Mesothelial cell of epicardium (in vitro differentiated cells): ENCODE results near the gene FBXL5. TPM values are rescaled to one million over a fixed set of nuclear protein-coding genes. Genes with fewer than 3 reads are reported as not detected.

ENCODE experiments used
- DNase-seq, 2 experiments: peaks; one replicate each; pipeline ENCODE4 v3.0.0; 2021; ENCODE audit warnings: low spot score in 2 of 2; ENCODE audit not compliant: unreplicated experiment in 2 of 2
- H3K27ac Mint-ChIP-seq: 2 replicates; pipeline ENCODE4 v1.8.0; 2021; ENCODE audit warnings: mixed read lengths
- H3K27me3 Mint-ChIP-seq: 2 replicates; pipeline ENCODE4 v1.8.0; 2021; ENCODE audit warnings: low read depth, mixed read lengths
- H3K36me3 Mint-ChIP-seq: 2 replicates; pipeline ENCODE4 v1.8.0; 2021; ENCODE audit warnings: mixed read lengths
- H3K4me1 Mint-ChIP-seq: 2 replicates; pipeline ENCODE4 v1.8.0; 2021; ENCODE audit warnings: mixed read lengths
- H3K4me3 Mint-ChIP-seq: 2 replicates; pipeline ENCODE4 v1.8.0; 2021; ENCODE audit warnings: mild to moderate bottlenecking, moderate library complexity, mixed read lengths
- H3K9me3 Mint-ChIP-seq: 2 replicates; pipeline ENCODE4 v1.8.0; 2021; ENCODE audit warnings: mixed read lengths
- CTCF ChIP-seq: fragments of 200-600 bp; sonication (generic); IDR thresholded peaks from one replicate; pipeline ENCODE4 v1.5.0; 2021; ENCODE audit warnings: antibody characterized with exemption; ENCODE audit not compliant: unreplicated experiment
- total RNA-seq: library from RNA; stranded (reverse); gene quantifications from 3 replicates; pipeline ENCODE4 v1.2.1, GENCODE V29; 2021

Gene FBXL5
- total RNA-seq, 1 donor from 2014 or later, result 56.5 TPM

GRCh38 chr4:15656038-15656470 is 897 bp upstream of the FBXL5 start:
- Mint-ChIP-seq H3K4me3 (peak overlapping the region; percentile 88), H3K9me3 (no peaks in the 10 kb centered on the region), H3K27ac (peak overlapping the region; percentile 100), H3K27me3 (no peaks in the 10 kb centered on the region), H3K4me1 (peaks cover 47% of the 10 kb centered on the region), H3K36me3 (no peaks in the 10 kb centered on the region)
- no peak for DNase-seq
- no peak for TF ChIP-seq CTCF

- H3K4me1 Mint-ChIP-seq, result peaks cover 58% of the 10 kb centered on the region
- no peaks in the 10 kb centered on the region for H3K27me3 Mint-ChIP-seq
- DNase-seq, result peak; percentile 31 to 70
- no peaks in the 10 kb centered on the region for H3K9me3 Mint-ChIP-seq
- TF ChIP-seq CTCF, result no peak
- H3K27ac Mint-ChIP-seq, result peak overlapping the region; percentile 98
- H3K36me3 Mint-ChIP-seq, result no peaks in the 10 kb centered on the region
- peak overlapping the region; percentile 94 for H3K4me3 Mint-ChIP-seq
Measured at GRCh38 chr4:15654593-15655222, 449 bp downstream of the FBXL5 start.

- no peaks in the 10 kb centered on the region for H3K27me3 Mint-ChIP-seq
- DNase-seq, result no peak
- peak overlapping the region; percentile 97 for H3K27ac Mint-ChIP-seq
- H3K4me1 Mint-ChIP-seq, result peaks cover 58% of the 10 kb centered on the region
- H3K9me3 Mint-ChIP-seq, result no peaks in the 10 kb centered on the region
- TF ChIP-seq CTCF, result no peak
- no peaks in the 10 kb centered on the region for H3K36me3 Mint-ChIP-seq
- H3K4me3 Mint-ChIP-seq, result peak overlapping the region; percentile 94
Measured at GRCh38 chr4:15653864-15654592, 1.1 kb downstream of the FBXL5 start.

- Mint-ChIP-seq H3K4me3 (peak overlapping the region; percentile 94), H3K27ac (peak overlapping the region; percentile 97), H3K9me3 (no peaks in the 10 kb centered on the region), H3K36me3 (no peaks in the 10 kb centered on the region), H3K4me1 (peaks cover 57% of the 10 kb centered on the region), H3K27me3 (no peaks in the 10 kb centered on the region)
- no peak for TF ChIP-seq CTCF
- no peak for DNase-seq
Measured at GRCh38 chr4:15653420-15653819, 1.7 kb downstream of the FBXL5 start.

- no peak for DNase-seq
- Mint-ChIP-seq H3K27ac (peak overlapping the region; percentile 97), H3K4me1 (peaks cover 56% of the 10 kb centered on the region), H3K27me3 (no peaks in the 10 kb centered on the region), H3K9me3 (no peaks in the 10 kb centered on the region), H3K4me3 (peak overlapping the region; percentile 94), H3K36me3 (no peaks in the 10 kb centered on the region)
- no peak for TF ChIP-seq CTCF
Measured at GRCh38 chr4:15652841-15653240, 2.3 kb downstream of the FBXL5 start.
